Gastroesophageal sphincter (tissue), 4 donors: ENCODE data around the gene TTLL5. TPM values are rescaled to one million over a fixed set of nuclear protein-coding genes. Genes with fewer than 3 reads are reported as not detected.

Source experiments
- ATAC-seq: fragments of 150-250 bp; one replicate; pipeline ENCODE4 v1.9.1; 2016; ENCODE audit warnings: mild to moderate bottlenecking, moderate library complexity
- H3K27ac ChIP-seq, 4 donors: fragments of 200-600 bp; sonication (generic) in 3 of 4; 1 replicate in 3 of 4; 2 replicates in 1 of 4; pipeline ENCODE4 v1.5.1; 2016 to 2019
- H3K27me3 ChIP-seq: fragments of 200-600 bp; sonication (generic); one replicate; pipeline ENCODE4 v1.5.1; 2019
- H3K36me3 ChIP-seq, 2 donors: fragments of 200-600 bp; sonication (generic); one replicate each; pipeline ENCODE4 v1.5.1; 2019; ENCODE audit warnings: control low read depth in 1 of 2
- H3K4me1 ChIP-seq, 3 donors: fragments of 200-600 bp; sonication (generic); 1 replicate in 2 of 3; 2 replicates in 1 of 3; pipeline ENCODE4 v1.5.1; 2016 to 2019; ENCODE audit warnings: control low read depth in 2 of 3
- H3K4me3 ChIP-seq, 2 donors: fragments of 200-600 bp; sonication (generic); one replicate each; pipeline ENCODE4 v1.5.1; 2019; ENCODE audit warnings: mild to moderate bottlenecking in 1 of 2, moderate library complexity in 1 of 2
- H3K9me3 ChIP-seq, 3 donors: fragments of 200-600 bp; sonication (generic); one replicate each; pipeline ENCODE4 v1.5.1; 2017 to 2019; ENCODE audit warnings: control low read depth in 2 of 3
- CTCF ChIP-seq, 4 experiments: fragments of 200-600 bp in 2 of 4; fragments of 450-650 bp in 2 of 4; sonication (generic) in 1 of 4; IDR thresholded peaks; one replicate each; pipeline ENCODE4 v1.5.1; 2017 to 2019; ENCODE audit warnings: antibody characterized with exemption in 4 of 4, mild to moderate bottlenecking in 2 of 4, moderate library complexity in 2 of 4
- EP300 ChIP-seq: sonication (generic); formaldehyde crosslinking; IDR thresholded peaks from one replicate; pipeline ENCODE4 v1.6.1; 2017; ENCODE audit warnings: antibody characterized with exemption, mild to moderate bottlenecking
- POLR2A ChIP-seq, 2 donors: fragments of 450-650 bp; IDR thresholded peaks; one replicate each; pipeline ENCODE4 v1.6.1; 2017; ENCODE audit warnings: antibody characterized with exemption in 2 of 2, mild to moderate bottlenecking in 2 of 2, moderate library complexity in 1 of 2
- POLR2AphosphoS5 ChIP-seq: sonication (generic); formaldehyde crosslinking; IDR thresholded peaks from one replicate; pipeline ENCODE4 v1.6.1; 2017; ENCODE audit warnings: antibody characterized with exemption
- WGBS, 2 donors: methylation state at CpG; one replicate each; pipeline ENCODE4 v1.1.5; 2018; ENCODE audit warnings: low coverage in 1 of 2; 5-methylcytosine and 5-hydroxymethylcytosine counted together
- total RNA-seq, 4 donors: library from RNA; depleted of rRNA; stranded (reverse); fragments of >200 nt; gene quantifications; one replicate each; pipeline ENCODE4 v1.1.0, GENCODE V29; 2016

TTLL5 gene
- total RNA-seq, 4 donors from 2014 or later: 18.1 to 30.0 (median 22.1) TPM

GRCh38 chr14:75849300-75849895 lies 188.4 kb downstream of the TTLL5 start:
- no peak for TF ChIP-seq EP300
- TF ChIP-seq POLR2A (IDR thresholded peaks at IDR 0.05): no peak
- no peak for TF ChIP-seq CTCF (IDR thresholded peaks at IDR 0.05)
- no peak for TF ChIP-seq POLR2AphosphoS5
- 60 to 71% methylated on average over 2 to 3 of the region's 3 CpGs for WGBS, 2 donors
- no peaks in the 10 kb centered on the region for H3K9me3 ChIP-seq
- no peak for ATAC-seq
- H3K4me1 ChIP-seq: peaks cover 0 to 26% (median 8%) of the 10 kb centered on the region in 3 donors
- H3K27me3 ChIP-seq: no peaks in the 10 kb centered on the region
- H3K36me3 ChIP-seq: no peaks in the 10 kb centered on the region
- H3K27ac ChIP-seq: no peak overlapping the region
- no peak overlapping the region for H3K4me3 ChIP-seq

GRCh38 chr14:75851574-75851866 lies 190.5 kb downstream of the TTLL5 start:
- H3K36me3 ChIP-seq: no peaks in the 10 kb centered on the region
- no peak overlapping the region for H3K27ac ChIP-seq
- H3K4me3 ChIP-seq: no peak overlapping the region
- no peaks in the 10 kb centered on the region for H3K9me3 ChIP-seq
- ATAC-seq: no peak
- H3K27me3 ChIP-seq: no peaks in the 10 kb centered on the region
- peaks cover 0 to 13% (median 0%) of the 10 kb centered on the region in 3 donors for H3K4me1 ChIP-seq
- TF ChIP-seq POLR2AphosphoS5 (no peak), EP300 (no peak)
- 94 to 96% methylated on average over 5 to 6 of the region's 6 CpGs for WGBS, 2 donors

- 69 to 78% methylated on average over 6 of the region's 6 CpGs for WGBS, 2 donors
- H3K27ac ChIP-seq: no peak overlapping the region
- no peaks in the 10 kb centered on the region for H3K4me1 ChIP-seq
- TF ChIP-seq POLR2AphosphoS5 (no peak), POLR2A (IDR thresholded peaks at IDR 0.05) (no peak), CTCF (IDR thresholded peaks at IDR 0.05) (no peak), EP300 (no peak)
- no peaks in the 10 kb centered on the region for H3K9me3 ChIP-seq
- no peaks in the 10 kb centered on the region for H3K36me3 ChIP-seq
- no peak for ATAC-seq
- no peak overlapping the region for H3K4me3 ChIP-seq
- H3K27me3 ChIP-seq: no peaks in the 10 kb centered on the region
Measured at GRCh38 chr14:75854111-75854799, 193.2 kb downstream of the TTLL5 start.

GRCh38 chr14:75857199-75857598 lies 196.2 kb downstream of the TTLL5 start:
- WGBS, 2 donors: 90 to 100% methylated on average over 1 of the region's 1 CpG

GRCh38 chr14:75858362-75858761 lies 197.3 kb downstream of the TTLL5 start:
- no peak overlapping the region for H3K27ac ChIP-seq
- WGBS, 2 donors: 80 to 83% methylated on average over 2 of the region's 2 CpGs
- H3K9me3 ChIP-seq: no peaks in the 10 kb centered on the region
- H3K4me1 ChIP-seq: peaks cover 4 to 20% (median 7%) of the 10 kb centered on the region in 3 donors
- H3K4me3 ChIP-seq: no peak overlapping the region
- no peaks in the 10 kb centered on the region for H3K27me3 ChIP-seq
- no peak for ATAC-seq
- H3K36me3 ChIP-seq: no peaks in the 10 kb centered on the region
- TF ChIP-seq EP300: no peak
- TF ChIP-seq POLR2AphosphoS5: no peak
- no peak for TF ChIP-seq CTCF (IDR thresholded peaks at IDR 0.05)
- TF ChIP-seq POLR2A (IDR thresholded peaks at IDR 0.05): no peak

More at GRCh38 chr14:75857199-75857598, 196.2 kb downstream of the TTLL5 start:
- Histone ChIP-seq H3K27ac (no peak overlapping the region), H3K9me3 (no peaks in the 10 kb centered on the region), H3K36me3 (no peaks in the 10 kb centered on the region), H3K4me3 (no peak overlapping the region), H3K4me1 (peaks cover 4 to 20% (median 7%) of the 10 kb centered on the region in 3 donors), H3K27me3 (no peaks in the 10 kb centered on the region)
- TF ChIP-seq POLR2A (IDR thresholded peaks at IDR 0.05): no peak
- TF ChIP-seq EP300: no peak
- no peak for TF ChIP-seq POLR2AphosphoS5
- TF ChIP-seq CTCF (IDR thresholded peaks at IDR 0.05): no peak
- ATAC-seq: no peak
